Fibroblast of lung (primary cell): ENCODE results near the gene LSS.

Experiments used
- EZH2 ChIP-seq: IDR thresholded peaks from 2 replicates; pipeline ENCODE4 v1.5.1; 2012; ENCODE audit warnings: low read length, control low read depth, mild to moderate bottlenecking; ENCODE audit errors: missing control alignments
- TF ChIP-seq, protein P1 (sequence below), 2 donors: IDR thresholded peaks in 1 of 2; conservative IDR thresholded peaks in 1 of 2; 1 replicate in 1 of 2; 2 replicates in 1 of 2; pipeline ENCODE4 v1.5.1; 2011 to 2012; ENCODE audit warnings: low read length in 2 of 2, control low read depth in 1 of 2, inconsistent platforms in 1 of 2, low read depth in 1 of 2, mild to moderate bottlenecking in 1 of 2

DNA sequence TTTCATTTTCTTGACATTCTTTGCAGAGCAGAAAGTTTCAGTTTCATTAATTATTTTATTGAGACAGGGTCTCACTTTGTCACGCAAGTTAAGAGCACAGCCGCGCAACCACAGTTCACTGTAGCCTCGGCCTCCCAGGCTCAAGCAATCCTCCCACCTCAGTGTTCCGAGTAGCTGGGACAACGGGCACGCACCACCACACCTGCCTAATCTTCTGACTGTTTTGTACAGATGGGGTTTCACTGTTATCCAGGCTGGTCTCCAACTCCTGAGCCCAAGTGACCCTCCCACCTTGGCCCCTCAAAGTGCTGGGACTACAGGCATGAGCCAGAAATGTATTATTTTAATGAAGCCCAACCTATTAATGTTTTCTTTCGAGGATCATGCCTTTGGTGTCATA, 41.3 kb downstream of the LSS start:
- TF ChIP-seq, protein P1, sequence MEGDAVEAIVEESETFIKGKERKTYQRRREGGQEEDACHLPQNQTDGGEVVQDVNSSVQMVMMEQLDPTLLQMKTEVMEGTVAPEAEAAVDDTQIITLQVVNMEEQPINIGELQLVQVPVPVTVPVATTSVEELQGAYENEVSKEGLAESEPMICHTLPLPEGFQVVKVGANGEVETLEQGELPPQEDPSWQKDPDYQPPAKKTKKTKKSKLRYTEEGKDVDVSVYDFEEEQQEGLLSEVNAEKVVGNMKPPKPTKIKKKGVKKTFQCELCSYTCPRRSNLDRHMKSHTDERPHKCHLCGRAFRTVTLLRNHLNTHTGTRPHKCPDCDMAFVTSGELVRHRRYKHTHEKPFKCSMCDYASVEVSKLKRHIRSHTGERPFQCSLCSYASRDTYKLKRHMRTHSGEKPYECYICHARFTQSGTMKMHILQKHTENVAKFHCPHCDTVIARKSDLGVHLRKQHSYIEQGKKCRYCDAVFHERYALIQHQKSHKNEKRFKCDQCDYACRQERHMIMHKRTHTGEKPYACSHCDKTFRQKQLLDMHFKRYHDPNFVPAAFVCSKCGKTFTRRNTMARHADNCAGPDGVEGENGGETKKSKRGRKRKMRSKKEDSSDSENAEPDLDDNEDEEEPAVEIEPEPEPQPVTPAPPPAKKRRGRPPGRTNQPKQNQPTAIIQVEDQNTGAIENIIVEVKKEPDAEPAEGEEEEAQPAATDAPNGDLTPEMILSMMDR (conservative IDR thresholded peaks at IDR 0.05 in 1 of 2, IDR thresholded peaks at IDR 0.05 in 1 of 2; ENCODE audit: low read depth in 1 of 2, low read length in 2 of 2): no peak
- TF ChIP-seq EZH2: no peak
